ENCODE measurements around the gene THAP10.

DNA sequence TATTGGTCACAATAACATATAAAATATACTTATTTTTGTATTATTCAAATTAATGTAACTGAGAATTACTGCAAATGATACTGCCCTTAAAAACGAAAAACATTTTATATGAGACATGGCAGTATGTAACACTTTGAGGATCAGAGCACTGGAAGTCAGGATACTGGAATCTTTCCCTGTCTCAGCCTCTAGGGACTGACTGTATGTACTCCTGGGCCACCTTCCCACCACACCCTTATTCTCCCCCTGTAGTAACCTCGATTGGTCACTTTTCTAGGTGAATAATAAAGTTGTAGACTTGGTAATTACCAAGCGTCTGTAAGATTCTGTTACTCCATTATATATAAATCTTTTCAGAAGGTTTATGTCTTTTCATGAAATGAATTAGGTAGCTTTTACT, 43.4 kb upstream of the THAP10 start:
- no peak for TF ChIP-seq CTCF (IDR thresholded peaks at IDR 0.05 in 4 of 5, conservative IDR thresholded peaks at IDR 0.05 in 1 of 5)
- TF ChIP-seq POLR2A (IDR thresholded peaks at IDR 0.05): no peak
